Measurements from ENCODE around the gene CNOT3.

DNA sequence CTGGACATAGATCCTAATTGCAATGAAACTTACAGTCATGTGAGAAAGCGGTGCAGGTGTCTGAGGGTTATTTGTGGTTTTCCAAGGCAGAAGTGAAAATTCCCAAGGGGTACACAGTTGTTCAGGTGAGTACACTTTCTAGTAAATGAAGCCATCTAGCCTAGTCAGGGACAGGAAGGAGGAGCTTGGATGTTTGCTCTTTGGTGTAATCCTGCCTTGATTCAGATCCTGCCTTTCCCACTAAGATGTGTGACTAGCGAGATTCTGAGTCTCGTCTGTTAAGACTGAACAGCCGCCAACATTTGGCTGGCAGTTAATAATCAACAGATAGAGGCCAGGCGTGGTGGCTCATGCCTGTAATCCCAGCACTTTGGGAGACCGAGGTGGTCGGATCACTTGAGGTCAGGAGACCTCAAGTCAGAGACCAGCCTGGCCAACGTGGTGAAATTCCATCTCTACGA is 65.6 kb downstream of the CNOT3 start:
- TF ChIP-seq CTCF (IDR thresholded peaks at IDR 0.05 in 2 of 3, conservative IDR thresholded peaks at IDR 0.05 in 1 of 3; ENCODE audit: borderline replicate concordance in 1 of 3, insufficient read depth in 1 of 3, low read depth in 2 of 3, low read length in 2 of 3) (no peak), REST (IDR thresholded peaks at IDR 0.05; ENCODE audit: low read depth) (no peak), TCF7L2 (IDR thresholded peaks at IDR 0.05; ENCODE audit: borderline replicate concordance, extremely low read depth, insufficient read depth, insufficient read length) (no peak), POLR2AphosphoS5 (IDR thresholded peaks at IDR 0.05; ENCODE audit: low read depth, low read length) (no peak), POLR2A (IDR thresholded peaks at IDR 0.05; ENCODE audit: borderline replicate concordance, extremely low read depth, insufficient read depth, insufficient read length) (no peak), ZBTB33 (IDR thresholded peaks at IDR 0.05; ENCODE audit: extremely low read depth, insufficient replicate concordance, low read length) (no peak), YY1 (IDR thresholded peaks at IDR 0.05; ENCODE audit: extremely low read depth, insufficient replicate concordance, low read depth, low read length) (no peak), EZH2 (IDR thresholded peaks at IDR 0.05) (no peak), ZNF274 (IDR thresholded peaks at IDR 0.05; ENCODE audit: low read depth, low read length) (no peak), MAX (IDR thresholded peaks at IDR 0.05) (no peak), RAD21 (IDR thresholded peaks at IDR 0.05; ENCODE audit: low read depth) (no peak), EZH2phosphoT487 (IDR thresholded peaks at IDR 0.05; ENCODE audit: borderline replicate concordance) (no peak), CEBPB (IDR thresholded peaks at IDR 0.05; ENCODE audit: low read depth) (no peak)
